HT1080 (cell line): ENCODE measurements around the gene FOCAD. TPM values are rescaled to one million over a fixed set of nuclear protein-coding genes. Genes with fewer than 3 reads are reported as not detected.
"Not testable (repeated sequence)": the region's sequence is repeated elsewhere in the genome, so short reads cannot be mapped to it uniquely, and the experiment has no call there.

Source experiments
- DNase-seq: peaks from one replicate; pipeline ENCODE4 v3.0.0-alpha.2; 2015; ENCODE audit warnings: low read depth
- total RNA-seq: library from RNA; depleted of rRNA; stranded (reverse); fragments of >200 nt; shearing (Covaris generic); gene quantifications from 2 replicates; pipeline ENCODE4 v1.2.3, GENCODE V29; 2014

The FOCAD gene
- total RNA-seq, 1 experiment from 2014 or later: 40.8 TPM

- DNase-seq: no peak
These were observed 12.4 kb upstream of the FOCAD start for GRCh38 chr9:20671635-20672034.

DNA sequence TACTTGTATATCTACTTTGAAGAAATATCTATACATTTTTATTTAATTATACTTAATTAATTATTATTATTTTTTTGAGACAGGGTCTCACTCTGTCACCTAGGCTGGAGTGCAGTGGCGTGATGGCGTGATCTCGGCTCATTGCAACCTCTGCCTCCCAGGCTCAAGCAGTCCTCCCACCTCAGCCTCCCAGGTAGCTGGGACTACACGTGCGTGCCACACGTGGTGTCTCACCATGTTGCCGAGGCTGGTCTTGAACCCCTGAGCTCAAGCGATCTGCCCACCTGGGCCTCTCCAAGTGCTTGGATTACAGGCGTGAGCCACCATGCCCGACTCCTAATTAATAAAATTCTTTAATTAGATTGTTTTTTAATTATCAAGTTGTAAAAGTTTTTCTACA is 10.5 kb upstream of the FOCAD start:
- DNase-seq: not testable (repeated sequence)

DNA sequence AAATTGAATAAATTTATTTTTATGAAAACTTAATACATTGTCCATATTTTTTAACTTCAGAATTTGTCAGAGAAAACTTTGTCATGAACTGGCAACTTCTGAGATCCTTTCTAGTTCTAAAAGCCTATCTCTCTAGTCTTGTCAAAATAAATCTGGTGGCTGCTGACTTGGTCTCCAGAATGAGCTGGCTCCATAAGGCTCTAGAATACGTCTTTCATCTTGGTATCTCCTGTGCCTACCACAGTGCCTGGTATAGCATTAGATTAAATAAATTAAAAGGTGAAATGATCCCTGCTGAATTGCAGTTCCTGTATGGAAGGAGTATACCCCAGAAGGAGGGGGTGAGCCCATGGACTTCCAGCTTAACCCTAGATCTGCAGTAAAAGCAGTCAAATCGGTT is 2.6 kb upstream of the FOCAD start:
- no peak for DNase-seq

- DNase-seq: peak; percentile 42
These were observed 566 bp upstream of the FOCAD start for GRCh38 chr9:20683351-20684034.

DNA sequence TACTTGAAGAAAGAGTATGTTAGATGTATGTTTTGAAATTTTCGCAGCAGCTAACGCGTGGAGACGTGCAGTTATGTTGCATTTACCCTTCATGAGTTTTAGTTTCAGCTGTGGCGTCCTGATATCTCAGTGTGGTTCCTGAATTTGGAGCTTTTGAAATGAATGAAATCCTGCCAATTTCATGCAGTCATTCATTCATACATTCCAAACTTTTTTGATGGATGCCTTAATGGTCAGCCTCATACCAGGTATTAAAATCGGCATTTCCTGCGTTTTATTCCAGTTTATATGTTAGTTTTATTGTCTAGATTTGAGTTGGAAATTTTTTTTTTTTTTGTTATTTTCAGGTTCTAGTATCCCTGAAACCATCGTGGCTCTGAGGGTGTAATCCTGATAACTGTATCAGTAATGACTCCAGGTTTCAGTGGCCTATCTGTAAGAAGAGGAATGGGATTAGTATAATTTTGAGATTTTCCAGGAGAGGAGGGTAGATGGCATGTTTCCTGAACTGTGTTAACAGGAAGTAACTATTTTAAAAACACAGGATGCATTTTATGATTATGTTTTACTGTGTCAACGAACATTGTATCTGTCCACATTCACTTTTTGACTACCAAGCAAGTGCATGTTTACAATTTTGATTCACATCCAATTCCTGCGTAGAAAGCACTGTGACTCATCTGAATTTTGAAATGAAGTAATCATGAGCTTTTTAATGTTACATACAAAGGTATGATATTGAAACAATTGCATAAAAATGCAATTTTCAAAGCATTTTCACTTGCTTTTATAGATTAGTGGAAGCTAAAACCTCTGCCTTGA is 1.0 kb downstream of the FOCAD start:
- peak; percentile 36 for DNase-seq

- no peak for DNase-seq
These were observed 1.7 kb downstream of the FOCAD start for GRCh38 chr9:20685769-20686168.

DNA sequence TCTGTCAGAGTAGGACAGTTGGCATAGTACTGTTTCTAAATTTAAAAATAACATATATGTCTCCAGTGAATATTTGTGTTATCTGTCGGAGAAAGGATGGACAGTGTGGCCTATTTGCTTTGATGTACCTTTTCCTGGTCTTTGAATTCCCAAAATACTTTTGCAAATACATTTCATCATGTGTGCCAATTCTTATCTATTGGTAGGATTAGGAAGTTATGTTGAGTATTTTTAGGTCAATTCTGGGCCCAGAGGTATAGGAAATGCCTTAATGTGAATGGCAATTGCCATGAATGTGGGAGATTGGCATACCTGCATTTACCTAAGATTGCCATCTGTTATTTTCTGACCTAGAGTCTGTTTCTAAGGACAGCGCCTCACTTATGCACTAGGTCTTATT is 5.8 kb downstream of the FOCAD start:
- no peak for DNase-seq

DNA sequence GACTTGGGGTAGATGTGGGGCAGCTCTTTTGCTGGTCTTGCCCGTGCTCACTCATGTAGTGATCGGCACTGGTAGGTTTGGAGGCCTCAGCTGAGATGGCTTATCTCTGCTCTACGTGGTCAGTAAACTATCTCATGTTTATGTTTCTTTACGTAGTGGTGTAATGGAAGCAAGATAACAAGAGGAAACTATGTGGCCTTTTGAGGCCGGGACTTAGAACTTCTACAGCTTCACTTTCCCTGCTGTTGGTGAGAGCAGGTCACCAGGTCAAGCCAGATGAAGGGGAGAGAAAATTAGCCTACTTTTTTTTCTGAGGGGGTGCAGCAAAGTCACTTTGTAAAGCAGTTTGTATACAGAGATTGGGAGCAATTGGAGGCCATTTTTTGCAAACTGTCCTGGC is 8.5 kb downstream of the FOCAD start:
- DNase-seq: no peak

DNA sequence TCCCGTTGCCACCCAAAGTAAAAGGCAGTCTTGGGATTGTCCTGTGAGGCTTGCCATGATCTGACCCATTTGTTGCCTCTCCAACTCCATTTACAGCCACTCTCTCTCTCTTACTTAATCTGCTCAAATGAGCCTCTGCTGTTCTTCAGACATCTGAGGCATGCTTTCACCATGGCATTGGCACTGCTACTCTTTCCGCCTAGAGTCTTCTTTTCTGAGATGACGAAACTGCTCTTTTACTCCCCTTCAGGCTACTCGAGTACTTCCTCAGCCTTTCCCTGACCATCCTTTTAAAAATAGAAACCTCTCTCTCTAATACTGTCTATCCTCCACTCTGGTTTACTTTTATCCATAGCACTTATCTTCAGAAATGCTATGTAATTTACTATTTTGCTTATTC is 9.0 kb downstream of the FOCAD start:
- no peak for DNase-seq

DNA sequence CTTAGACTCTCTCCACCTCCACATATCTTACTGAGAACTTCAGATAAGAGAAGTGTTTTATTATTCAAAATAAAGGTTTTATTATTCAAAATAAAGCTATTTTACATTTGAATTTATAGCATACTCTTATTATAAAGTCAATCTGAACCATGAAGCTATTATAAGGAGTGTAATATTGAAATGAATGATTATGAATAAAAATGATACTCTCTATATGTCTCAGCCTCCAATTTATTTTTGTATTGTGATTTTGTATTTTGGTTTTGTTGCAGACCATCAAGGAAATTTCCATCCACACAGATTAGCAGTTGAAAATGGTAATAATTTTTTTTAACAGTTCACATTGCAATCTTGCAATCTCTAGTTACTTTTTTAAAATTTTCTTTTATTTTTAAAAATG is 10.2 kb downstream of the FOCAD start:
- no peak for DNase-seq

GRCh38 chr9:20697021-20697719 is 13.1 kb downstream of the FOCAD start:
- DNase-seq: no peak

DNA sequence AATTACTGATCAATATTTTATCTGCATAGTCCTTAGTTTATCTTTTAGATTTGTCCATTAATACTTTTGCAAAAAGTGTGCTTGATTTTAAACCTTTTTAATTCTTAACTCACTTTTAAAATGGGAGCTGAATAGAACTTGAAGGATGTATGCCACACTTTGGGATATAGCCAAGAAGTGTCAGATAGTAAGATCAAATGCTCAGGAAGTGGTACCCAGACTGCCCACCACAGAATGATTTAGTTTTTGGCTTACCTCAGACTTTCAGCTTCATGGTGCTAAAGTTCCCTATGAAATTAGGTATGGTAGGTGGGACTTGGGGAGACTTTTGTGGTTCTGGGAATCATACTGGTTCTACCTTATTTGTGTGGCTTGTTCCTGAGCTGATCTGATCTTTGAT is 14.7 kb downstream of the FOCAD start:
- DNase-seq: no peak

GRCh38 chr9:20701060-20701459 is 17.0 kb downstream of the FOCAD start:
- DNase-seq: peak; percentile 1

DNA sequence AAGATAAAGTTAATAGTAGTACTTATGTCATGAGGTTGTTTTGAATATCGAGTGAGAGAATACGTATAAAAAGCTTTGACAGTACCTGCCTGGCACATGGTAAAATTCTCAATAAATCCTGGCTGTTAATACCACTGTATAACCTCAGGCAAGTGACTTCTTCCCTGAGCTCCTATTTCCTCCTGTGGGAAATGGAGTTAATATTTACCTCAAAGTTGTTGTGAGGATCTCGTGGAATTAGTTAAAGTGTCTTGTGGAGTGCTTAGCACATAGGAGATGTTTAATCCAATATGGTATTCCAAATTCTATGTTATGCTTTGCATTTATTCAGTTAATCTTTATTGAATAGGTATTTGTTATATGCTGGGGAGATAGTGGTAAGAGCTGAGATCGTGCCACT is 18.5 kb downstream of the FOCAD start:
- no peak for DNase-seq

DNA sequence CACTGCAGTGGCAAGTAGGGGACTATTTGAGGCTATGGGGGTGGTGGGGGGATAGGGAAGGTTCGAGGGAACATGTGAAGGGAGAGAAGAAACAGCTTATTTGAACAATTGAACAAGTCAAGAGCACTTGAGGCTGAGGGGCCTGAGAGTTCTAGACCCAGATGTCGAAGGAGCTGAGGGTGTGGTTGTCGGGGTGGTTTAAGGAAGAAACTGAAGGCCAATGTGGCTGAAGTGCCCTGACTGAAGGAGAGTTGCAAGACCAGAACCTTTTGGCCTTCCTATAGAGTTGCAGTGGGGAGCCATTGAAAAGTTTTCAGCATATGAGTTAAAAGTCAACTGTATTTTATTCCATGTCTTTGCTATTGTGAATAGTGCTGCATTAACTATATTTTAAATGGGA is 19.1 kb downstream of the FOCAD start:
- no peak for DNase-seq

- DNase-seq: no peak
These were observed 23.6 kb downstream of the FOCAD start for GRCh38 chr9:20707708-20708107.

DNA sequence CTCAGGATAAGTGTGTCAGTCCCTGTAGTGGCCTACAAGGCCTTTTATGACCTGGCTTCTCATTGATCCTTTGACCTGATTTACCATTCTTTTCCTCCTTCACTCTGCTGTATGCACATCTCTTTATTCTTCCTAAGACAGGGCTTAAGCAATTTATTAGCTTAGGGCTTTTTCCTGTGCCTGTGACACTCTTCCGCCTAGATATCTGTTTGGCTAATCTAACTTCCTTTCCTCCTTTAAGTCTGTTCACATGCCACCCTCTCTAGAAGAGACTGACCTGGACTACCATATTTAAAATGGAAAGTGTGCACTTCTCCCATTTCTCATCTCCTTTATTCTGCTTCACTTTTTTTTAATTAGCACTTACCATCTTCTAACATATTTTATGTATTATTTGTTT is 29.1 kb downstream of the FOCAD start:
- no peak for DNase-seq

DNA sequence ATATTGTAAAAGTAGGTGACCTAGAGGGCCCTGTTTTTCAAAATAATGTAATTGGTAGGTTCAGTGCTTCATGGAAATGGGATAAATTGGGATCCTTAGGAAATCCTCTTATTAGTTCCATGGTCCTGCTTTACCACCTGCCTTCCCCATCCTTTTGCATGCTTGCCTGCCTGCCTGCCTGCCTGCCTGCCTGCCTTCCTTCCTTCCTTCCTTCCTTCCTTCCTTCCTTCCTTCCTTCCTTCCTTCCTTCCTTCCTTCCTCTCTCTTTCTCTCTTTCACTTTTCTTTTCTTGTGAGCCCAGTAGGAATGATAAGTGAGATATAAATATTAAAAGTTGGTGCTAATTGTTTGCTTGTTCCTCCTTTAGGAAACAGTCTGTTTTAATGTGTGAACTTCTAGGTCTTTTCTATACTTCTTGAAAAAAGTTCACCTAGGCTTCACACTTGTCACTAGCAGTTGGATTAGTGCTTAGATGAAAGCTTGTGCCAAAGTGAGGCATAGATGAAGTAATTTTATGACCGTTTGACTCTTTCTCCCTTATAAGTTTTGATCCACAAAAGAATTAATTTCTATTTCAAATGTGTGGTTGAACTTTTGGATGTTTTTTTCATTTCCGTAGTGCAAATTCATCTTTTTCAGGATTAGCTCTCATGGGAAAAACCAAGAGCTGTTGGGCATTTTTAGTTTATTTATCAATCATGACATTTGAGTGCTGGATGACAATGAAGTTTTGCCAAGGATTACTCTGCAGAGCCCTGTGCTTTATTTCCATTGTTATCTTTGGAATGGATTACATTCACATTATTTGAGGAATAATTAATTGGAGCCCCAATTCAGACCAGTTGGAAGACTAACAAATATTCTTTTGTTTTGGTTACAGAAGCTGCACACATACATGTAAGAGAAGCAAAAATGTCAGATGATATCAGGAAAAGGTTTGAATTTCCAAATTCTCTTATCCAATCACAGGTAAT is 30.7 kb downstream of the FOCAD start:
- DNase-seq: no peak

DNA sequence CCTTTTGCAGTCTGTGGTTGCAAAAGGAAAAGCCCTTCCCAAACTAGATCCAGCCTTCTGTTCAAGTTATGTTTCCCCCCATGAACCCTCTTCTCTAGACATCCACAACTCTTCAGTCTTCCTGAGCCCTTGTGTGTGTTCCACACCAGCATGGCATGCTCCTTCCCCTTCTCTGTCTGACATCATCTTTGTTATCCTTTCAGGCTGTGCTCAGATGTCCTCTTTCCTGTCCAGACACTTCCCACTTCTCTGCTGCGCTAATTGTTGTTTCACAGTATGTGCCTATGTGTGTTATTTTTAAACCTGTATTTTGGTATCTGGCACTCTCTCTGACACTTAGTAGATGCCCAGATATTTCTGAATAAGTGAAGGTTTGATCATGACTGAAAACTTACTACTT is 38.2 kb downstream of the FOCAD start:
- DNase-seq: peak; percentile 4

DNA sequence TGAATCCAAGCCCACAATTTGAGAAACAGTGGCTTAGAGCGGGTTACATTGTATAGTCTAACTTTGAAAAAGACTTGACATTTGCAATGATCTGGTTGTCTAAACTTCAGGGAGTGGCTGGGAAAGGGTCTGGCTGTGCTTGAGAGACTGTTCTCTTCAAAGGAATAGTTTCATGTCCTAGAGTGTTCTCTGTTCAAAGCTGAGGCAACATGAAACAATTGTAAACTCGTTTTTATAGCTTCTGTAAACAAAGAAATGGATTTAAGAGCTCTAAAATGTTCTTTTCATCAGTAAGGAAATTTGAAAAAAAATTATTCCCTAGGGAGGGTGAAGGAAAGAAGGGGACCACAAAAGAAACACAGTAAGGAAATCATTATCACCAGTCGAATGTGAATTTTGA is 41.6 kb downstream of the FOCAD start:
- no peak for DNase-seq

GRCh38 chr9:20726144-20726543 is 42.1 kb downstream of the FOCAD start:
- no peak for DNase-seq
